ENCODE measurements around the gene MTMR11.

MTMR11 gene

GRCh38 chr1:149883598-149884247 is 53.0 kb downstream of the MTMR11 start:
- DNase-seq (ENCODE audit: extremely low spot score) = no peak
- POLR2A ChIA-PET = interaction anchor here (4.4 kb wide), 1 partner anchor 34 kb away, joined by 58 read pairs; no protein-coding TSS in a partner anchor
- TF ChIP-seq LEF1 (IDR thresholded peaks at IDR 0.05; ENCODE audit: borderline replicate concordance) (no peak), L3MBTL2 (conservative IDR thresholded peaks at IDR 0.05) (no peak), BHLHE40 (IDR thresholded peaks at IDR 0.05; ENCODE audit: borderline replicate concordance) (no peak), FOXK2 (IDR thresholded peaks at IDR 0.05) (no peak), PKNOX1 (IDR thresholded peaks at IDR 0.05) (no peak), FOXA1 (IDR thresholded peaks at IDR 0.05) (no peak), ZNF384 (IDR thresholded peaks at IDR 0.05) (no peak)
- CTCF ChIA-PET = no interaction called here

GRCh38 chr1:149881876-149882275 is 54.8 kb downstream of the MTMR11 start:
- TF ChIP-seq FOXK2 (IDR thresholded peaks at IDR 0.05) = no peak
- TF ChIP-seq TARDBP (IDR thresholded peaks at IDR 0.05) = no peak
- TF ChIP-seq CTBP1 (IDR thresholded peaks at IDR 0.05; ENCODE audit: borderline replicate concordance) = no peak
- TF ChIP-seq LEF1 (IDR thresholded peaks at IDR 0.05; ENCODE audit: borderline replicate concordance) = no peak
- no peak for TF ChIP-seq FOXM1 (IDR thresholded peaks at IDR 0.05; ENCODE audit: borderline replicate concordance)
- no peak for TF ChIP-seq ELF4 (IDR thresholded peaks at IDR 0.05)
- no peak for TF ChIP-seq ARNT (IDR thresholded peaks at IDR 0.05)
- TF ChIP-seq L3MBTL2 (conservative IDR thresholded peaks at IDR 0.05) = no peak
- no peak for TF ChIP-seq ZNF384 (IDR thresholded peaks at IDR 0.05)
- TF ChIP-seq FOXA1 (IDR thresholded peaks at IDR 0.05) = no peak
- no peak for TF ChIP-seq SUZ12 (IDR thresholded peaks at IDR 0.05)
- no peak for TF ChIP-seq HDGF (IDR thresholded peaks at IDR 0.05; ENCODE audit: borderline replicate concordance)
- TF ChIP-seq NFRKB (IDR thresholded peaks at IDR 0.05) = no peak
- TF ChIP-seq BHLHE40 (IDR thresholded peaks at IDR 0.05; ENCODE audit: borderline replicate concordance) = no peak
- TF ChIP-seq PKNOX1 (IDR thresholded peaks at IDR 0.05) = no peak
- TF ChIP-seq SP1 (IDR thresholded peaks at IDR 0.05) = no peak
- DNase-seq (ENCODE audit: extremely low spot score) = no peak
- ChIA-PET CTCF (no interaction called here), POLR2A (no interaction called here)

GRCh38 chr1:149879556-149879955 is 57.1 kb downstream of the MTMR11 start:
- TF ChIP-seq SP1 (IDR thresholded peaks at IDR 0.05) (no peak), L3MBTL2 (conservative IDR thresholded peaks at IDR 0.05) (no peak), FOXM1 (IDR thresholded peaks at IDR 0.05; ENCODE audit: borderline replicate concordance) (no peak), FOXK2 (IDR thresholded peaks at IDR 0.05) (no peak), ARNT (IDR thresholded peaks at IDR 0.05) (no peak), BHLHE40 (IDR thresholded peaks at IDR 0.05; ENCODE audit: borderline replicate concordance) (no peak), PKNOX1 (IDR thresholded peaks at IDR 0.05) (no peak), NFRKB (IDR thresholded peaks at IDR 0.05) (no peak), ELF4 (IDR thresholded peaks at IDR 0.05) (no peak), SUZ12 (IDR thresholded peaks at IDR 0.05) (no peak), FOXA1 (IDR thresholded peaks at IDR 0.05) (no peak), ZNF384 (IDR thresholded peaks at IDR 0.05) (no peak), LEF1 (IDR thresholded peaks at IDR 0.05; ENCODE audit: borderline replicate concordance) (no peak), HDGF (IDR thresholded peaks at IDR 0.05; ENCODE audit: borderline replicate concordance) (no peak), TARDBP (IDR thresholded peaks at IDR 0.05) (no peak), CTBP1 (IDR thresholded peaks at IDR 0.05; ENCODE audit: borderline replicate concordance) (no peak)
- no peak for DNase-seq (ENCODE audit: extremely low spot score)
- CTCF ChIA-PET = no interaction called here
- POLR2A ChIA-PET = no interaction called here
